GM11168 (cell line): ENCODE measurements around the gene MINDY3.
"Not testable (repeated sequence)": the region's sequence is repeated elsewhere in the genome, so short reads cannot be mapped to it uniquely, and the experiment has no call there.

ENCODE experiments used
- in situ Hi-C: fragments of 300-500 bp; cut with MboI; formaldehyde crosslinking; loops from one replicate; pipeline ENCODE4 v1.12.0; 2022; ENCODE audit warnings: low sequenced_read_pairs; ENCODE audit not compliant: unreplicated experiment

MINDY3 gene

DNA sequence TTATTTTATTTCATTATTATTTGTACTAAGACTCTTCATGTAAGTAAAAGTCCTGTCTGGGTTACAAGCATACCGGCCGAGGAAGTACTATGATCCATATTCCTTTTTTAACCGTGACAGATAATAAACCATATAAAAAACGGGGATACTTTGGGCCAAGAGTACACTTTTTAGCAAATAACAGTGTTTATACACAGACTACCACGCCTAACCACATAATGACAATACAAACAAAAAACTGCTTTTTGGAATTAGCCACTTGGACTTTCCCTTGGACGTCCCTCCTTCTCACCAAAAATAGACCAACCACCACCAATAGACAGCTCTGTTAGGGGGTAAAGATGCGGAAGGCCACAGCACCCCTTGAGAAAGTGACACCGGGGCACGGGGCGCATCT lies 800 bp downstream of the MINDY3 start:
- in situ Hi-C loops, result no loop called here

DNA sequence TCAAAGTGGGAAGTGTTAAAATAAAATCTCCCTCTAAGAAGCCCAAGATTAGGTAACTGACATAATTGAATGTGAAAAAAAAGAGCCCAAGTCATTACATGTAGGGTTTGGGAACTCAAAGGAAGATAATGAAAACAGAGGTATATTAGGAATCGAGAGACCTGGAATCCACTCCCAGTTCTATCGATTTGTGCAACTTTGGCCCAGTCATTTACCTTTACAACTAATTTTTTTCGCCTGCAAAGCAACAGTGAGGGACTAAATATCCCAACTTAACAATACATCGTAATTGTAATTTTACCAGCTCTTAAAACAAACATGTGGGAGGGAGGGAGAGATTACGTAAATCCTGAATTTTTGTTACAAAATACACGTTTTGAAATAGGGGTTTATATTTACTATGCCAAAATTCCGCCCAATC lies 1.4 kb downstream of the MINDY3 start:
- in situ Hi-C loops, result no loop called here

DNA sequence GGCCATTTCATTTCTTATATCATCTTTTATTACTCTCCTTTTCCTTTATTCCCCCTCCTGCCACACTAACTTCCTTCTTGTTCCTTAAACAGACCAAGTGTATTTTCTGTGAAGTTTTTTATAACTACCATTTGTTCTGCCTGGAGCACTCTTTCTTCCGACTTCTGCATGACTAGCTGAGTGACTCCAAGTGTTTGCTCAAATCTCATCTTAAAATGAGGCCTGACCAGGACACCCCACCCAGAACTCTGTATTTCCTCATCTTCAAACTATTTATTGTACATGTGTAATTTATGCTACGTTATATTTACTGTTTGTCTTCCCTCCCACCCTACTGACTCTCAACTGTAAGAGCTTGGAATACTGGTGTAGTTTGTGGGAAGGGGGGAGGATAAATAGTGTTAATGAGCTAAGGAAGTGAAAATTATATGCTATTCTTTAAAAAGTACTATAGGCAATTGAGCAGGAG lies 3.2 kb downstream of the MINDY3 start:
- in situ Hi-C loops, result no loop called here

DNA sequence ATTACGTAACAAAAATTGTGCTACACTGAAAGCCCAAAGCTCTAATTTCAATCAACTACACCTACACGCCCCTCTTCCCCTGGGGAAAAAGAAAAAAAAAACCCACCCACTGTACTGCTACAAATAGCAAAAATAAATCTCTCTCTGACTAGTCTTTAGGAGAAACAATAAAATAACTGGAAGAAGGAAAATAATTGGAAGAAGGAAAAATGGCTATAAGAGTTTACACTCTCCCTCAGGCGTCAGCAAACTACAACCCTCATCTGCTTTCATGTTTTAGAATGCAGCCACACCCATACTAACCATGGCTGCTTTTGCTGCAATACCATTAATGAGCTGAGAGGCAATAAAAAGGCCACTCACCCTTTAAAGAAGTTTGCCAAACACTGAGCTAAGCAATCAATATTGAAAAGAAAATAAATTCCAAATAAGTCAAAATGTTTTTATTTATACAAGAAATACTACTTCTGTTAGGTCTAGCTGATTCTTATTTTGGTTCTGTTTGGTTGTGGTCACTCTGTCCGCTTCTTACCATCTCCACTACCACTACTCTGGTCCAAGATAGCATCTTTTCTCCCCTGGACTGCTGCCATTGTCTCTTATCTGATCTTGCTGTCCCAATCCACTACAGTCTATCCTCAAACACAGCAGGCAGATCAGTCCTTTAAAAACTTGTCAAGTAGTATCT lies 3.8 kb downstream of the MINDY3 start:
- in situ Hi-C loops, result no loop called here

DNA sequence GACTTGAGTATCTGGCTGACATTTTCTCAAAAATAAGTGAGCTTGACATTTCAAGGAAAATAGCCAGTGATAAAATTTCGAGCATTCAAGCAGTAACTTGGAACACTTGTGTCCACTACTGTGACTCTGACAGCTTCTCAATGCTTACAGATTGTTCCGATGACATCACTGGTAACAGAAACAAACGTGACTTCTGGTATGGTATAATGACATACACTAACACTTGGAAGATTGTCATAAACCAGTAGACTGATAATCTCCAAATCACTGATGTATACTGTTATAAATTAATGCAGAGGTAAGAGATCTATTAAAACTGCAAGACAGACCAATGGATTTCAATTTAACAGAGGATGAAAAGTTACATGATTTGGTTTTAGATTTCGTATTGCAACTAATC lies 6.5 kb downstream of the MINDY3 start:
- in situ Hi-C loops, result no loop called here

DNA sequence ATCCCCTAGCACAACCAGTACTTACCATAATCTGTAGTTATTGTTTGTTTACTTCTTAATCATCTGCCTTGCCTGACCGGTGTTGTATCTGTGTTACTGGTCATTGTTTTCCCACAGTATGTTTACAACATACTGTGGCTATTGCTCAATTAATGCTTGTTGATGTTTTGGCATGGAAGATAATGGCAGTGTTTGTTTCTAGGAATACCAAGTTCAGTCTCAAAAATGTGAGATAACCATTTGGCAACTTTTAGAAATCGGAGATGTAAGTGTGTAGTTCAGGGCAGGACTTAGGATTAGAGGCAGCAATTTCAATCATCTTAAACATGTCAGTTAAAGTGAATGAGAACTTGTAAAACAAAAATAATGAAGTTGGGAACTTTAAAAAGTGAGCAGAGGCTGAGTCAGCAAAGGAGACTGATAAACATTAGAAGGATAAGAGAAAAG lies 8.2 kb downstream of the MINDY3 start:
- in situ Hi-C loops, result no loop called here

DNA sequence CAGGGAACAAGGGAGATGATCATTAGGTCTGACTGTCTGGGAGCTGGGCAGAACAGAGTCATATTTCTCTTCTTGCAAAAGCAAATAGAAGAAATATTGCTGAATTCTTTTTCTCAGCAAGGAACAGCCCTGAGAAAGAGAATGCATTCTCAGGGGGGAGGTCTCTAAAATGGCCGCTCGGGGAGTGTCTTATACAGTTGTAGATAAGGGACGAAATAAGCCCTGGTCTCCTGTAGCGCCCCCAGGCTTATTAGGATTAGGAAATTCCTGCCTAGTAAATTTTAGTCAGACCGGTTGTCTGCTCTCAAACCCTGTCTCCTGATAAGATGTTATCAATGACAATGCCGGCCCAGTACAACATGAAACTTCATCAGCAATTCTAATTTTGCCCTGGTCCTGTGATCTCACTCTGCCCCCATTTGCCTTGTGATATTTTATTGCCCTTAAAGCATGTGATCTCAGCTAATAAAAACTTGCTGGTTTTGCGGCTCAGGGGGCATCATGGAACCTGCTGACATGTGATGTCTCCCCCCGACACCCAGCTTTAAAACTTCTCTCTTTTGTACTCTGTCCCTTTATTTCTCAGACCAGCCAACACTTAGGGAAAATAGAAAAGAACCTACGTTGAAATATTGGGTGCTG lies 9.8 kb downstream of the MINDY3 start:
- in situ Hi-C loops, result not testable (repeated sequence)

DNA sequence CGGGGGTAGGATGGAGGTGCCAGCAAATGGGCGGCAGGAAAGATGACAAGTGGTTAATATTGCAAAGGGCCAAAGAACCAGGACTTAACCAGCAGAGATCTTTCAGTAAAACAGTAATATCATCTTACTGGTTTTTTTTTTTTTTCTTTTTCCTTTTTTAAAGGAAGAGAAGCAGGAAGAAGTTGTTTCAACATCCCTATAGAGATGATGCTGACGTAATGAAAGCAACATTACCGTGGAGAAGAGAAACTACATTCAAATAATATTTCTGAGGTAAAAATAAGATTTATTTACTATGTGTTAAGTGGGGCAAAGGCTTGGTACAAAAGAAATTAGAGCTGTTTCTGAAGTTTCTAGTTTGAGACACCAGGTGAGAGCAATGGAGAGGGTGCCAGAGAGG lies 11.0 kb downstream of the MINDY3 start:
- in situ Hi-C loops, result no loop called here

DNA sequence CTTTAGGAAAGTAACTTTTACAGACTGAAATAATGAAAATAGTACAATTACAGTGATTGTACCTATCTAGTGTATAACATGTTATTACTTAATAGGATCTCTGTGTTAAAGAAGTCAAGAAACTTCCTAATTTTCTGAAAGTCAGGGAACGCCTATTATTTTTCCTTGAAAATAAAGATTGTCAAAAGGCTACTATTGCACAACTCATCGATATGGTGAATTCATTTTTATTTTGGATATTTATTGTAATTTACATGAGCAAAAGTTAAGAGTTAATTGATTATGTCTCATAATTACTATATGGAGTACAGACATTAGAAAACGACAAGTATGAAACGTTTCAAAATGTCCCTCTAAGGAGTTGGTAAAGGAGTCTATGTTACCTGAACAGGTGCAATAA lies 12.8 kb downstream of the MINDY3 start:
- in situ Hi-C loops, result no loop called here

DNA sequence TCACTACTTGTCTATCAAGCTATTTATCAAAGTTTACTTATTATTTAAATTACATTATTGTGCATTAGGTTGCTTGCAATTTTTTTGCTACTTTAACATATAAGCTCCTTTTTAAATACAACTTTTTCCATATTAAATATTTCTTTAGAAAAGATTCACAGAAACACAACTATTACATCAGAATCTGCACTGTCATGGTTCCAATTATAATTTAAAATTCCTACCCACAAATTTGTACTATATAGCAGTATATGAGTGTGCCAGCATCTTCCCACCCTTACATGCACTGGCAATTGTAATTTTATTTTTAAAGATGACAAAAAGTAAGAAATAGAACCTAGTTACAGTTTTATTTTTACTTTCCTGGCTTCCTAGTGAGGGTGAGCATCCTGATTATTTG lies 15.8 kb downstream of the MINDY3 start:
- in situ Hi-C loops, result no loop called here

DNA sequence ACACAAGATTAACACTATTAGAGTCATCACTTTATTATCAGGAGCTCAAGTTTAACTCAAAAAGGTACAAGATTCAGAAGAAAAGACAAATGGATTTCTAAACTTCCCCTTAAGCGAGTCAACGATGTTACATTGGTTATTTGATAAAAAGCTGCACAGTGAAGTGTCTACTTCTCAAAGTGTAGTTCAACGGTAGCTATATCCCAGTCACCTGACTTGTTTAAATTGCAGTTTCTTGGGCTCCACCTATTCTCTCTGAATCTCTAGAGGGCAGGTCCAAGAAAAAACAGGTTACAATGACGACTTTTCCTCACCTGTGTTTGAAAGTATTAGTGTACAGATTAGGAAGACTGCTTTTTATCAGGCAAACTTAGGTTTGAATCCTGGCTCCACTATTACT lies 16.6 kb downstream of the MINDY3 start:
- in situ Hi-C loops, result no loop called here

DNA sequence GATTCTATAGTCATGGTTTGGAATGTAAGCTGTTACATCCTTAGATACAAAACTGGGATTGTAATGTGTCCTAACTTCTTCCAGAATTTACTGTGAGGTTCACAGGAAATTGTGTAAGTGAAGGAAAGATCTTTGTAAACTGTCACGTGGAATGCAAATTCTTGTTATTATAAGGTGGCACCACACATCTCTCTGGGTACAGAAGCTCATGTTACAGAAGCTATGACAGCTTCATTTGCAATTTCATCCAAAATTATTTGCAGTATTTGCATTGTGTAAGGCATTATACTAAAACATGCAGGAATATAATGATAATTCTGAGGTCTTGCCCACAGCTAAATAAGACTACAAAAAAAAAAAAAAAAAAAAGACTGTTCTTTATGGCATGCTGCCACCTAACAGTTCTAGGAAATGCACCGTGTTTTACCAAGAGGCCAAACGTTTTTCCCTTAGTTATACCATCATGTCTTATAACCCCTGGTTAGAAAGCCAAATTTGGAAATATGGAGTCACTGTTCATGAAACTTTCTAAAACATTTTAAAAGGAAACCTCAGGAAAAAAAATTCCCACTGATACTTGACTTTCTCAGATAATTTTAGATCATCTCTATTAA lies 17.6 kb downstream of the MINDY3 start:
- in situ Hi-C loops, result no loop called here

DNA sequence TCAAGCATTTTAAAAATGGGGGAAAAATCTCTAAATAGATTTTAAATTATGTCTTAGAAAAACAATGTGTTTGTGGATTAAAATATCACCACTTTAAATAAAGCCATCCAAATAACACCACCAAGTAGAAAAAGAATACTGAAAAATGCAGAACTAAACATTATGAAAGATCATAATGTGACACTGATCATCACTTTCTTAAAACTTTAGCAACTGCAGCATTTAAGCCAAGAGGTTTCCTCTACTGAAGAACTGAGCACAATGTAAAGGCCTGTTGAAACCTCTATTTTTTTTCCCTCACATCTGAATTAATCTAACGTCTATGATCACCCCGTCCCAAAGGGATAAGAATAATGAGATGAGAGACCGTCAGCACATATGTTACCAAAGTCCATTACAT lies 18.6 kb downstream of the MINDY3 start:
- in situ Hi-C loops, result no loop called here

DNA sequence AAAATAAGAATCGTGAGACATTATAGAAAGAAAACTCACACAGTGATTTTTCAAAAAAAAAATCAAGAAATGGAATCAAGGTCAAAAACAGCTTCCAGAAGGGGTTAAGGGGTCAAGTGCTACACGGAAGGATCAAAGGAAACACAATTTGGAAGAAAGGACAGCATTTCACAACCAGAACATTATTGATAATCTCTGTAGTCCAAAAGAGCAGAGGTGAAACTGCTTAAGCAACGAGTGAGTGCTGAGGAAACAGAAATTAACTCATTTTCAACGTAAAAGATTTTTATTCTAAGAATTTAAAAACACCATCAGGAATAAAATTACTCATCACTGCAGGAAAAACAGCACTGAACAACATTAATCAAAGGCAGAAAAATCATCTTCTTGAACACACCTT lies 23.5 kb downstream of the MINDY3 start:
- in situ Hi-C loops, result no loop called here

DNA sequence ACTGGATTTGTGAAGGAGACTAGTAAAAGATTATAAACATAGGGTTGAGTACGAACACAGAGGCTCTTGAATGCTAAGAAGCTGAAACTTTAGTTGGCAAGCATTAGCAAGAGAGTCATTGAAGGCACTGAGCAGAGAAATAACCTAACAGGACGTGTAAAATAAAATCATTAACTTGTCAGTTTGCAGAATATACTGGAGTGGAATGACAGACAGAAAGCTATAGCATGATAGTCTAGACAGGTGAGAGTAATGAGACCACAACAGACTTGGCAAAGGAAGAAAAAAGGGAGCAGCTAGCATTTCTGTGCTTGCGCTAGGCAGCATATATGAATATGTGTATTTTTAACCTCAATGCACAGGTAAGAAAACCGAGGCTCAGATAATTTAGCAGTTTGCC lies 30.8 kb downstream of the MINDY3 start:
- in situ Hi-C loops, result no loop called here

DNA sequence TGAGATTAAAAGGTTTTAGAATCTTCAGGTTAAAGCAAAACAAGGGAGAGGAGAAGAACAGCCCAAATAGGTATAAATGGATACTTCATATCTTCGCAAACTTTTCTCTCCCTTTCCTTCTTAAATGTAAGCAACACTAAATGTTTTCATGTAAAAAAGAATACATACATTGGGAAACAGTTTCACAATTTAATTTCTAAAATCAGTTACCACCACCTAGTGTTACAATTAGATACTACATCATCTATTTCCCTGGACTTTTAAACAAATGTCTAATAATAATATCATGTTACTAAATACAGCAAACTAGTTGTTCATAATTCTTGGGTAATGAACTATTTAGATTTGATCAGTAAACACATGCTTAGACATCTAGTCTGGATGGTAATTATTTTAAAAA lies 35.8 kb downstream of the MINDY3 start:
- in situ Hi-C loops, result no loop called here

DNA sequence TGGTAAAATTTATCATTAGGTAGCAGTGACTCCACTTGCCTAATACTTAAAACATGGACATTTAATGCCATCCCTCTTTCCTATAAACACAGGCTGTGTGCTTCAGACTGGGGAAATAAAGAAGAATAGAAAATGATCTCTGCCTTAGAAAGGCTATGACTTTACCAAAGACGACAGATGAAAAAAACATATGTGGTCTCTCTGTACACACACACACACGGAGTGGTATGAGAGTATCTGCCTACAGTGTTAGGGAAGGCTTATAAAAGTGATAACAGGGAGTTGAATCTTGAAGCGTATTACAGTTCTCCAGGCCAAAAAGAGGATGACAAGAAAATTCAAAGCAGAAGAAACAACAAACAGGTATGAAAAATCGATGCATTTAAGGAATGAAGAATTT lies 38.2 kb downstream of the MINDY3 start:
- in situ Hi-C loops, result no loop called here

DNA sequence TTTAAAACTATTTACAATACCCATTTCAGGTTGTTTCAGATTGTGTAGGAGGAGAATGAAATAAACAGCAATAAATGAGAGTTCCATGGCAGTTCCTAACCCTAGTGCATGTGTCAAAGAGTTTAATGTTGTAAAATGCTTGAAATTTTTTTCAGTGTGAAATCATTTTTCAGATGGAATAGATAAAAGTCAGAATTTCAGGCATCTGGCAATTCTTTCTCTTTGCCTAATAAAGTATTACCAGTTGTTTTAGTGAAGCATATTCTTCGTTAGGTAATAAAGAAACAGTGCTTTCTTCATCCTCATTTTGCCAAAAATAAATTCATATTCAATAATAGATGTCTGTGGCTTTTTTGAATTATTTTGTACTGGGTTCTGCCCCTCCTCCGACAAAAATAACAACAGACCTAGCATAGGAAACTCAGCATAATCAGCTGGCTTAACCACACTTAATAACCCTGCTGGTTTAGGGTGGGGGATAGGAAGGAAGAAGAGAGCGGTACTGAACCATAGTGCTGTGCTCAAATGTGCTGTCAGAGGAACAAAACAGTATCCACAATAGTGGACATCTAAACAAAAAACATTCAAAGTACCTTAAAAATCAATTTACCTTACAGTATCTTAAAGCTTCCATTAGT lies 39.1 kb downstream of the MINDY3 start:
- in situ Hi-C loops, result no loop called here

DNA sequence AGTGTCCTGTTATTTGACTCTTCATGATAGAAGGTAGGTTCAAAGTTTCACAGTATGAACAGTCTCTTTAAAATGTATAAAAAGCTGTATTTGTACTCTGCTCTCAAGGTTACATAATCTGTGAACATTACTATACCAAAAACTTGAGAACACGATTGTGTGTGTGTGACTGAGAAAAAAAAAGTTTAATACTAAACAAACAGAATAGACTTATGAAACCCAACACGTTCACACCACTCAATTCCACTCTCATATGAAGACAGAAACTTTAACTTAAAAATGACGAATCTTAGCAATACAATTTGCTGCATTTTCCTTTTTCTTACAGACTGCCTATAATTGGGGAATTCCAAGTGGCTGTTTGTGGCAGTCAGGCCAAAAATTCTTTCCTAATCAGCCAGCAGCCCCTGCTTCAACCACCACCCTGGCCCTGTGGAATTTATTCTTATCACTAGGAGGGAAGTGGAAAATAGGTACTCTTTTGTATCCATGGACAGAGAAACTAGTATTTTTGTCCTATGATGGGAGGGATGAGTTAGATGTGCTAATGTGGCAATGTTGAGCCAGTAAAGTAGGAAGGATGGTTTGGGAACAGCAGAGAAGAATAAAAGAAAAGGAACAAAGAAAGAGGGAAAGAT lies 42.8 kb downstream of the MINDY3 start:
- in situ Hi-C loops, result no loop called here

DNA sequence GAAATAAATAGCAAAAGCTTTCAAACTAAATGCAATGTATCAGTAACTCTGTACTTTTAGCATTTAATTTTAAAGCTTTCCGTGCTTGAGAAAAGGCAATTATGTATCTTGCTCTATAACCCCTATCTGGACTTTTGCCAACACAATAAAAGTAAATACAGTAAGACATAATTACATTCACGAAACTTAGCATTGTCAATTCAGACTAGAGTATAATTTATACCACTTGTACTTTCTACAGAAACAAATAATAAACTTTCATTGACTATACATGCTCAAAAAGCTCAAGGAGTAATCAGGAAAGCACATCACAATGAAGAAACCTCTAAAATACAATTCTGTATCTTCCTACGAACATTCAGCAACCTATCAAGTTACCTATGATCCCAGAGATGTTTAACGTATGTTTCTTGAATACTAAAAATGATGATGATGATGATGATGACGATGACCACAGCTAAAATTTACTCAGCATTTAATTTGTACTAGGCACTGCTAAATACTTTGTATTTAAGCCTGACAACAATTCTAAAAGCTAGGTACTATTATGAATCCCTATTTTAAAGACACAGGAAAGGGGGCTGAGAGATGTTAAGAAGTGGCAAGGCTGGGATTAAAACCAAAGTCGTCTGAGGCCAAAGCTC lies 44.9 kb downstream of the MINDY3 start:
- in situ Hi-C loops, result no loop called here
